ENCODE results near the gene INPP5D.

DNA sequence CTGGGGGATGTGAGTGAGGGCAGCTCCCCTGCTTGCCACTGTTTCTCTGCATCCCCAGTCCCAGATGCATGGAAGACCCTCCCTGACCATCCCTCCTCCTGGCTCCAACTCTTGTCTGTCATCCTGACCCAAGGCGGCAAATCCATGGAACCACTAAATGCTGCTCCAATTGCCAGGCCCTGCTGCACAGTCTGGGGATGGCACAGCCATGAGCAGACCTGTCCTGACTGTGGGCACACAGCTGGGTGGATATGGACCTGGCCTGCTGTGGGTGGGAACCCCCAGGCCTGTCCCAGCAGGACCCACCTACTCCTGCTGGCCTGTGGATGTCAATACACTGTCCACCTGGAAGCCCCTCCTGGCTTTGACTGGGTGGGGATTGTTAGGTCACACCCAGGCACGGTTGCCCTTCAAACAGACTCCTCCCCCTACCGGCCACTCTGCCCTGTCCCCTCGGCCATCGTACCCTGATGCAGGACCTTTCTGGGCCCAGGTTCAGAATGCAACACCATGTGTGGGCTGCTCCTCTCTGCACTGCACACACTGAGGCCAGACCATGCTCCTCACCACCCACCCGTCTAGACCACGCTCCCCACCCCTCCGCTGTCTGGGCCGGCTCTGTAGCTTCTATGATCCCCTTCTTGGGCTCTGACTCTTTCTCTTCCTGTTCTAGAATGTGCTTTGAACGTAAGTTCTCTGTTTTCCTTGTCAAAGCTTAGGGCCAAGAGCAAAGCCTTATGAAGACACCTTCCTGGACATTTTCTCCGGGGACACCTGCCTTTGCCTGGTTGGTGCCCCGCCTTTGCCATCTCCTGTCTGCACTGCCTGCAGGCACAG is 57.9 kb downstream of the INPP5D start:
- TF ChIP-seq, protein P1, sequence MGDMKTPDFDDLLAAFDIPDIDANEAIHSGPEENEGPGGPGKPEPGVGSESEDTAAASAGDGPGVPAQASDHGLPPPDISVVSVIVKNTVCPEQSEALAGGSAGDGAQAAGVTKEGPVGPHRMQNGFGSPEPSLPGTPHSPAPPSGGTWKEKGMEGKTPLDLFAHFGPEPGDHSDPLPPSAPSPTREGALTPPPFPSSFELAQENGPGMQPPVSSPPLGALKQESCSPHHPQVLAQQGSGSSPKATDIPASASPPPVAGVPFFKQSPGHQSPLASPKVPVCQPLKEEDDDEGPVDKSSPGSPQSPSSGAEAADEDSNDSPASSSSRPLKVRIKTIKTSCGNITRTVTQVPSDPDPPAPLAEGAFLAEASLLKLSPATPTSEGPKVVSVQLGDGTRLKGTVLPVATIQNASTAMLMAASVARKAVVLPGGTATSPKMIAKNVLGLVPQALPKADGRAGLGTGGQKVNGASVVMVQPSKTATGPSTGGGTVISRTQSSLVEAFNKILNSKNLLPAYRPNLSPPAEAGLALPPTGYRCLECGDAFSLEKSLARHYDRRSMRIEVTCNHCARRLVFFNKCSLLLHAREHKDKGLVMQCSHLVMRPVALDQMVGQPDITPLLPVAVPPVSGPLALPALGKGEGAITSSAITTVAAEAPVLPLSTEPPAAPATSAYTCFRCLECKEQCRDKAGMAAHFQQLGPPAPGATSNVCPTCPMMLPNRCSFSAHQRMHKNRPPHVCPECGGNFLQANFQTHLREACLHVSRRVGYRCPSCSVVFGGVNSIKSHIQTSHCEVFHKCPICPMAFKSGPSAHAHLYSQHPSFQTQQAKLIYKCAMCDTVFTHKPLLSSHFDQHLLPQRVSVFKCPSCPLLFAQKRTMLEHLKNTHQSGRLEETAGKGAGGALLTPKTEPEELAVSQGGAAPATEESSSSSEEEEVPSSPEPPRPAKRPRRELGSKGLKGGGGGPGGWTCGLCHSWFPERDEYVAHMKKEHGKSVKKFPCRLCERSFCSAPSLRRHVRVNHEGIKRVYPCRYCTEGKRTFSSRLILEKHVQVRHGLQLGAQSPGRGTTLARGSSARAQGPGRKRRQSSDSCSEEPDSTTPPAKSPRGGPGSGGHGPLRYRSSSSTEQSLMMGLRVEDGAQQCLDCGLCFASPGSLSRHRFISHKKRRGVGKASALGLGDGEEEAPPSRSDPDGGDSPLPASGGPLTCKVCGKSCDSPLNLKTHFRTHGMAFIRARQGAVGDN (CRISPR knock-in tag; IDR thresholded peaks at IDR 0.05), result no peak
- TF ChIP-seq, protein P2, sequence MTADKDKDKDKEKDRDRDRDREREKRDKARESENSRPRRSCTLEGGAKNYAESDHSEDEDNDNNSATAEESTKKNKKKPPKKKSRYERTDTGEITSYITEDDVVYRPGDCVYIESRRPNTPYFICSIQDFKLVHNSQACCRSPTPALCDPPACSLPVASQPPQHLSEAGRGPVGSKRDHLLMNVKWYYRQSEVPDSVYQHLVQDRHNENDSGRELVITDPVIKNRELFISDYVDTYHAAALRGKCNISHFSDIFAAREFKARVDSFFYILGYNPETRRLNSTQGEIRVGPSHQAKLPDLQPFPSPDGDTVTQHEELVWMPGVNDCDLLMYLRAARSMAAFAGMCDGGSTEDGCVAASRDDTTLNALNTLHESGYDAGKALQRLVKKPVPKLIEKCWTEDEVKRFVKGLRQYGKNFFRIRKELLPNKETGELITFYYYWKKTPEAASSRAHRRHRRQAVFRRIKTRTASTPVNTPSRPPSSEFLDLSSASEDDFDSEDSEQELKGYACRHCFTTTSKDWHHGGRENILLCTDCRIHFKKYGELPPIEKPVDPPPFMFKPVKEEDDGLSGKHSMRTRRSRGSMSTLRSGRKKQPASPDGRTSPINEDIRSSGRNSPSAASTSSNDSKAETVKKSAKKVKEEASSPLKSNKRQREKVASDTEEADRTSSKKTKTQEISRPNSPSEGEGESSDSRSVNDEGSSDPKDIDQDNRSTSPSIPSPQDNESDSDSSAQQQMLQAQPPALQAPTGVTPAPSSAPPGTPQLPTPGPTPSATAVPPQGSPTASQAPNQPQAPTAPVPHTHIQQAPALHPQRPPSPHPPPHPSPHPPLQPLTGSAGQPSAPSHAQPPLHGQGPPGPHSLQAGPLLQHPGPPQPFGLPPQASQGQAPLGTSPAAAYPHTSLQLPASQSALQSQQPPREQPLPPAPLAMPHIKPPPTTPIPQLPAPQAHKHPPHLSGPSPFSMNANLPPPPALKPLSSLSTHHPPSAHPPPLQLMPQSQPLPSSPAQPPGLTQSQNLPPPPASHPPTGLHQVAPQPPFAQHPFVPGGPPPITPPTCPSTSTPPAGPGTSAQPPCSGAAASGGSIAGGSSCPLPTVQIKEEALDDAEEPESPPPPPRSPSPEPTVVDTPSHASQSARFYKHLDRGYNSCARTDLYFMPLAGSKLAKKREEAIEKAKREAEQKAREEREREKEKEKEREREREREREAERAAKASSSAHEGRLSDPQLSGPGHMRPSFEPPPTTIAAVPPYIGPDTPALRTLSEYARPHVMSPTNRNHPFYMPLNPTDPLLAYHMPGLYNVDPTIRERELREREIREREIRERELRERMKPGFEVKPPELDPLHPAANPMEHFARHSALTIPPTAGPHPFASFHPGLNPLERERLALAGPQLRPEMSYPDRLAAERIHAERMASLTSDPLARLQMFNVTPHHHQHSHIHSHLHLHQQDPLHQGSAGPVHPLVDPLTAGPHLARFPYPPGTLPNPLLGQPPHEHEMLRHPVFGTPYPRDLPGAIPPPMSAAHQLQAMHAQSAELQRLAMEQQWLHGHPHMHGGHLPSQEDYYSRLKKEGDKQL (CRISPR knock-in tag; IDR thresholded peaks at IDR 0.05; ENCODE audit: low read depth), result no peak
- no peak for TF ChIP-seq MXI1 (IDR thresholded peaks at IDR 0.05; ENCODE audit: borderline replicate concordance, low read depth, low read length)
- TF ChIP-seq, protein P3, sequence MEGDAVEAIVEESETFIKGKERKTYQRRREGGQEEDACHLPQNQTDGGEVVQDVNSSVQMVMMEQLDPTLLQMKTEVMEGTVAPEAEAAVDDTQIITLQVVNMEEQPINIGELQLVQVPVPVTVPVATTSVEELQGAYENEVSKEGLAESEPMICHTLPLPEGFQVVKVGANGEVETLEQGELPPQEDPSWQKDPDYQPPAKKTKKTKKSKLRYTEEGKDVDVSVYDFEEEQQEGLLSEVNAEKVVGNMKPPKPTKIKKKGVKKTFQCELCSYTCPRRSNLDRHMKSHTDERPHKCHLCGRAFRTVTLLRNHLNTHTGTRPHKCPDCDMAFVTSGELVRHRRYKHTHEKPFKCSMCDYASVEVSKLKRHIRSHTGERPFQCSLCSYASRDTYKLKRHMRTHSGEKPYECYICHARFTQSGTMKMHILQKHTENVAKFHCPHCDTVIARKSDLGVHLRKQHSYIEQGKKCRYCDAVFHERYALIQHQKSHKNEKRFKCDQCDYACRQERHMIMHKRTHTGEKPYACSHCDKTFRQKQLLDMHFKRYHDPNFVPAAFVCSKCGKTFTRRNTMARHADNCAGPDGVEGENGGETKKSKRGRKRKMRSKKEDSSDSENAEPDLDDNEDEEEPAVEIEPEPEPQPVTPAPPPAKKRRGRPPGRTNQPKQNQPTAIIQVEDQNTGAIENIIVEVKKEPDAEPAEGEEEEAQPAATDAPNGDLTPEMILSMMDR (CRISPR knock-in tag; IDR thresholded peaks at IDR 0.05), result no peak
- no peak for TF ChIP-seq BRCA1 (CRISPR knock-in tag; IDR thresholded peaks at IDR 0.05)
- TF ChIP-seq ISL2 (CRISPR knock-in tag; IDR thresholded peaks at IDR 0.05), result no peak
- TF ChIP-seq, protein P4, sequence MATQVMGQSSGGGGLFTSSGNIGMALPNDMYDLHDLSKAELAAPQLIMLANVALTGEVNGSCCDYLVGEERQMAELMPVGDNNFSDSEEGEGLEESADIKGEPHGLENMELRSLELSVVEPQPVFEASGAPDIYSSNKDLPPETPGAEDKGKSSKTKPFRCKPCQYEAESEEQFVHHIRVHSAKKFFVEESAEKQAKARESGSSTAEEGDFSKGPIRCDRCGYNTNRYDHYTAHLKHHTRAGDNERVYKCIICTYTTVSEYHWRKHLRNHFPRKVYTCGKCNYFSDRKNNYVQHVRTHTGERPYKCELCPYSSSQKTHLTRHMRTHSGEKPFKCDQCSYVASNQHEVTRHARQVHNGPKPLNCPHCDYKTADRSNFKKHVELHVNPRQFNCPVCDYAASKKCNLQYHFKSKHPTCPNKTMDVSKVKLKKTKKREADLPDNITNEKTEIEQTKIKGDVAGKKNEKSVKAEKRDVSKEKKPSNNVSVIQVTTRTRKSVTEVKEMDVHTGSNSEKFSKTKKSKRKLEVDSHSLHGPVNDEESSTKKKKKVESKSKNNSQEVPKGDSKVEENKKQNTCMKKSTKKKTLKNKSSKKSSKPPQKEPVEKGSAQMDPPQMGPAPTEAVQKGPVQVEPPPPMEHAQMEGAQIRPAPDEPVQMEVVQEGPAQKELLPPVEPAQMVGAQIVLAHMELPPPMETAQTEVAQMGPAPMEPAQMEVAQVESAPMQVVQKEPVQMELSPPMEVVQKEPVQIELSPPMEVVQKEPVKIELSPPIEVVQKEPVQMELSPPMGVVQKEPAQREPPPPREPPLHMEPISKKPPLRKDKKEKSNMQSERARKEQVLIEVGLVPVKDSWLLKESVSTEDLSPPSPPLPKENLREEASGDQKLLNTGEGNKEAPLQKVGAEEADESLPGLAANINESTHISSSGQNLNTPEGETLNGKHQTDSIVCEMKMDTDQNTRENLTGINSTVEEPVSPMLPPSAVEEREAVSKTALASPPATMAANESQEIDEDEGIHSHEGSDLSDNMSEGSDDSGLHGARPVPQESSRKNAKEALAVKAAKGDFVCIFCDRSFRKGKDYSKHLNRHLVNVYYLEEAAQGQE (IDR thresholded peaks at IDR 0.05; ENCODE audit: borderline replicate concordance in 1 of 2, low read depth in 1 of 2, low read length in 2 of 2), result no peak
- TF ChIP-seq, protein P5, sequence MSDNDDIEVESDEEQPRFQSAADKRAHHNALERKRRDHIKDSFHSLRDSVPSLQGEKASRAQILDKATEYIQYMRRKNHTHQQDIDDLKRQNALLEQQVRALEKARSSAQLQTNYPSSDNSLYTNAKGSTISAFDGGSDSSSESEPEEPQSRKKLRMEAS (IDR thresholded peaks at IDR 0.05), result no peak
- no peak for TF ChIP-seq CBX2 (IDR thresholded peaks at IDR 0.05; ENCODE audit: low read depth, low read length)
- TF ChIP-seq CBX2 (CRISPR knock-in tag; IDR thresholded peaks at IDR 0.05; ENCODE audit: low read depth), result no peak
- TF ChIP-seq, protein P6, sequence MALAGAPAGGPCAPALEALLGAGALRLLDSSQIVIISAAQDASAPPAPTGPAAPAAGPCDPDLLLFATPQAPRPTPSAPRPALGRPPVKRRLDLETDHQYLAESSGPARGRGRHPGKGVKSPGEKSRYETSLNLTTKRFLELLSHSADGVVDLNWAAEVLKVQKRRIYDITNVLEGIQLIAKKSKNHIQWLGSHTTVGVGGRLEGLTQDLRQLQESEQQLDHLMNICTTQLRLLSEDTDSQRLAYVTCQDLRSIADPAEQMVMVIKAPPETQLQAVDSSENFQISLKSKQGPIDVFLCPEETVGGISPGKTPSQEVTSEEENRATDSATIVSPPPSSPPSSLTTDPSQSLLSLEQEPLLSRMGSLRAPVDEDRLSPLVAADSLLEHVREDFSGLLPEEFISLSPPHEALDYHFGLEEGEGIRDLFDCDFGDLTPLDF (CRISPR knock-in tag; IDR thresholded peaks at IDR 0.05), result no peak
- TF ChIP-seq SMARCE1 (IDR thresholded peaks at IDR 0.05; ENCODE audit: borderline replicate concordance), result no peak
